Measurements from ENCODE around the gene CGB3.

CGB3 gene

GRCh38 chr19:49011194-49011593 is 12.9 kb downstream of the CGB3 start:
- no peak overlapping the region for H3K4me3 ChIP-seq (ENCODE audit: low read depth, low read length)
- TF ChIP-seq CTCF (IDR thresholded peaks at IDR 0.05; ENCODE audit: insufficient read depth, low read length, missing control alignments), result no peak
- POLR2A ChIA-PET, result no interaction called here
- DNase-seq (ENCODE audit: low read depth, low spot score), result no peak
- CTCF ChIA-PET, result interaction anchor here (11.0 kb wide), 1 partner anchor 12 kb away, joined by 146 read pairs; no protein-coding TSS in a partner anchor

GRCh38 chr19:49010453-49010852 is 13.7 kb downstream of the CGB3 start:
- POLR2A ChIA-PET, result no interaction called here
- no peak overlapping the region for H3K4me3 ChIP-seq (ENCODE audit: low read depth, low read length)
- no peak for DNase-seq (ENCODE audit: low read depth, low spot score)
- no peak for TF ChIP-seq CTCF (IDR thresholded peaks at IDR 0.05; ENCODE audit: insufficient read depth, low read length, missing control alignments)
- CTCF ChIA-PET, result interaction anchor here (3.3 to 11.0 kb wide), 2 partner anchors 11 to 17 kb away, joined by 15 to 146 read pairs; partner anchors contain the start of genes GYS1 and RUVBL2

GRCh38 chr19:49009828-49010227 is 14.3 kb downstream of the CGB3 start:
- DNase-seq (ENCODE audit: low read depth, low spot score), result no peak
- TF ChIP-seq CTCF (IDR thresholded peaks at IDR 0.05; ENCODE audit: insufficient read depth, low read length, missing control alignments), result no peak
- CTCF ChIA-PET, result interaction anchor here (0.6 to 11.0 kb wide), 5 partner anchors 8 to 190 kb away, joined by 3 to 146 read pairs (median 11); partner anchors contain the start of genes GYS1, LHB and RUVBL2
- POLR2A ChIA-PET, result no interaction called here
- H3K4me3 ChIP-seq (ENCODE audit: low read depth, low read length), result no peak overlapping the region

- TF ChIP-seq CTCF (IDR thresholded peaks at IDR 0.05; ENCODE audit: insufficient read depth, low read length, missing control alignments), result no peak
- no peak for DNase-seq (ENCODE audit: low read depth, low spot score)
- ChIA-PET POLR2A (interaction anchor here (1.6 kb wide), 1 partner anchor 9 kb away, joined by 3 read pairs; no protein-coding TSS in a partner anchor), CTCF (interaction anchor here (1.0 to 11.0 kb wide), 4 partner anchors 8 to 218 kb away, joined by 3 to 146 read pairs (median 8); no protein-coding TSS in a partner anchor)
- H3K4me3 ChIP-seq (ENCODE audit: low read depth, low read length), result no peak overlapping the region
These were observed 17.2 kb downstream of the CGB3 start for GRCh38 chr19:49006905-49007304.

GRCh38 chr19:49004964-49005614 is 19.0 kb downstream of the CGB3 start:
- DNase-seq (ENCODE audit: low read depth, low spot score), result no peak
- H3K4me3 ChIP-seq (ENCODE audit: low read depth, low read length), result no peak overlapping the region
- CTCF ChIA-PET, result interaction anchor here (2.3 to 2.6 kb wide), 2 partner anchors 12 to 13 kb away, joined by 14 to 23 read pairs; partner anchors contain the start of genes GYS1 and RUVBL2
- POLR2A ChIA-PET, result no interaction called here
- no peak for TF ChIP-seq CTCF (IDR thresholded peaks at IDR 0.05; ENCODE audit: insufficient read depth, low read length, missing control alignments)

- ChIA-PET POLR2A (interaction anchor here (0.5 kb wide), 1 partner anchor 292 kb away, joined by 3 read pairs; no protein-coding TSS in a partner anchor), CTCF (interaction anchor here (0.8 to 2.6 kb wide), 6 partner anchors 9 to 216 kb away, joined by 3 to 23 read pairs (median 3); partner anchors contain the start of genes GYS1 and RUVBL2)
- H3K4me3 ChIP-seq (ENCODE audit: low read depth, low read length), result no peak overlapping the region
- no peak for TF ChIP-seq CTCF (IDR thresholded peaks at IDR 0.05; ENCODE audit: insufficient read depth, low read length, missing control alignments)
- DNase-seq (ENCODE audit: low read depth, low spot score), result no peak
These were observed 20.0 kb downstream of the CGB3 start for GRCh38 chr19:49004133-49004532.
